Left ventricle myocardium superior (tissue), 1 donor: ENCODE data around the gene SETDB2. TPM values are rescaled to one million over a fixed set of nuclear protein-coding genes. Genes with fewer than 3 reads are reported as not detected.

ENCODE experiments used
- ATAC-seq: fragments of 200-7000 bp; cut with Tn5 transposase; one replicate; pipeline ENCODE4 v1.9.1; 2020; ENCODE audit warnings: mild to moderate bottlenecking, moderate library complexity
- DNase-seq: peaks from one replicate; pipeline ENCODE4 v3.0.0-alpha.2; 2020
- intact Hi-C: fragments of 100-400 bp; cut with micrococcal nuclease; formaldehyde crosslinking; loops from one replicate; pipeline ENCODE4 v1.11.0; 2022
- long read RNA-seq: library from polyadenylated mRNA; unstranded; transcript quantifications from one replicate; pipeline ENCODE4 v2.0.0, GENCODE V29; 2021
- total RNA-seq: library from RNA; stranded (reverse); fragmentation: NEBNext Ultra II Directional; extraction: Animal tissue kit (Norgen Biotek cat#: 25700); gene quantifications from one replicate; pipeline ENCODE4 v1.2.1, GENCODE V29; 2021
- donor health status: DM: no; HTN: yes; CAD: no; lungs with severe emphysema.

Gene SETDB2
- total RNA-seq: 14.8 TPM
- long read RNA-seq, partial matches to known transcripts: 1 of 35 reads
- long read RNA-seq, other reads (novel, unspliced or antisense): 32 of 35 reads

- peak; percentile 98 for ATAC-seq
- intact Hi-C loops: no loop called here
- peak; percentile 100 for DNase-seq
Measured at GRCh38 chr13:49443704-49444523, at the start of gene SETDB2, which contains the start of gene CAB39L. TSS of gene SETDB2 (plus strand) at chr13:49444274. CDS start at chr13:49451894, 7,620 bp downstream. TSS of gene CAB39L (minus strand) at chr13:49444064. CDS start at chr13:49382910, 61,154 bp downstream.

DNA sequence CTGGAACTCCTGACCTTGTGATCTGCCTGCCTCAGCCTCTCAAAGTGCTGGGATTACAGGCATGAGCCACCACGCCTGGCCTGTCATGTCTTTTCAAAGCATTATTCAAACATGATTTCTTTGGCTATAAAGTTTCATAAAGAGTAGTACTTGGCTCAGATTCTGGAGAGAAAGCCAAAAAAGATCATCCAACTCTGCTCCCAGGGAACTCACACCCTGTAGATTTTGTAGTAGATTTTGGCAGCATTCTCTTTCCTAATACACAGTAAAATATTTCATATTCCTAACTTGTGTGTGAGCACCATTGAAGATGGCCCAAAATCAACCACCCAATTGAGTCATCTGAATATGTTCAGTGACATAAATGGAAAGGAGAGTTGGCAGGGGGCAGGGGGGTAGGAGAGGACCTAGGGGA, 48.6 kb upstream of the SETDB2 start:
- DNase-seq (peak; percentile 48), ATAC-seq (peak; percentile 90)
- intact Hi-C loops: no loop called here

DNA sequence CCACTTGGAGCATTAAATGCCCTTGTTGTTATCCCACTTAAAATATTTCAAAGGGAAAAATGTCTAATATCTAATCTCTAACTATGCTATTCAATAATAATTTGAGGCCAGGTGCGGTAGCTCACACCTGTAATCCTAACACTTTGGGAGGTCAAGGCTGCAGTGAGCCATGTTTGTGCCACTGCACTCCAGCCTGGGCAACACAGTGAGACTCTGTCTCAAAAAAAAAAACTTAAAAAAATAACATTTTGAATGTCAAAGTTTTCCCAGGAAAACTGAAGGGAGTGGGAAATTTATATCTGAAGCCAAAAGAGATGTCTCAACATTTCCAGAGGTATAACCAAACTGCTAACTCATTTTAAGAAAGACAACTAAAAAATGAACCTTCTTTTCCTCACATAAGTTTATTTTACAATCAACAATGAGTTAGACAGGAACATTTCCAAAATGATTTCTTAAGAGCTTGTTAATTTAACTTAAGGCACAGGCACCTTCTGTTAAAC, 48.1 kb upstream of the SETDB2 start:
- intact Hi-C loops: no loop called here
- ATAC-seq (peak; percentile 57), DNase-seq (no peak)

DNA sequence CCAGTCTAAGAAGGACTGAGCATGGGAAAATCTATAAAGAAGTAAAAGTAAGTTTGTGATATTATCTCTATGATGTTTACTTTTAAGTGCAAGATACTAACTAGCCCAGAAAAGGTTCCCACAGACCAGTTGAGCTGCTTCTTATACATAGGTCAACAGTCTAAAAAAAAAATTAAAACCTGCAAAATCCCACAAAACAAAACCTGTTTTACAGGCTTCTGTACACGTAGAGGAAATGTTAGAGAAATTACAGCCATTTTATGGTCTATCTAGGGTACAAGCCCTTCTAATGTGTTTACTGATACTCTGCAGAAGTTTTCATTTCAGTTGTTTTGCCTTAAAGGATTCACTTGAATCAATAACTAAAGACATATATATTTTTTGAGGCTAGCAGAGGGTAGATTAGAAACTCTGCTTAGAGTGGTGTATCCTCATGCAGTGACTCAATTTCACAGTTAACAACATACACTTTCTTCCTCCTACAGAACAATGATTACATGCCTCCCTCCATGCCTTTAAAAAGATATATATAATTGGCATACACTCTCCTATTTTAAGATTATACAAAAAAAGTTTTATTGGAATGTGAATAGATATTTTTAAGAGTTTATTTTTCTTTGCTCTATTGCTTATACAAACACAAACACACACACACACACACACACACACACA, 44.1 kb upstream of the SETDB2 start:
- intact Hi-C loops: no loop called here
- DNase-seq (no peak), ATAC-seq (no peak)

- DNase-seq (no peak), ATAC-seq (peak; percentile 96)
- intact Hi-C loops: no loop called here
Measured at GRCh38 chr13:49400755-49401659, 43.1 kb upstream of the SETDB2 start.

- DNase-seq: no peak
- ATAC-seq: no peak
- intact Hi-C loops: no loop called here
Measured at GRCh38 chr13:49403996-49404702, 39.9 kb upstream of the SETDB2 start.

- intact Hi-C loops: no loop called here
- no peak for DNase-seq
- ATAC-seq: no peak
Measured at GRCh38 chr13:49404703-49405020, 39.4 kb upstream of the SETDB2 start.

GRCh38 chr13:49407068-49407467, 37.0 kb upstream of the SETDB2 start:
- ATAC-seq (no peak), DNase-seq (no peak)
- intact Hi-C loops: no loop called here

- ATAC-seq (no peak), DNase-seq (no peak)
- intact Hi-C loops: no loop called here
Measured at GRCh38 chr13:49407936-49408335, 36.1 kb upstream of the SETDB2 start.

GRCh38 chr13:49409008-49409407, 35.1 kb upstream of the SETDB2 start:
- DNase-seq: no peak
- intact Hi-C loops: no loop called here
- ATAC-seq: no peak

DNA sequence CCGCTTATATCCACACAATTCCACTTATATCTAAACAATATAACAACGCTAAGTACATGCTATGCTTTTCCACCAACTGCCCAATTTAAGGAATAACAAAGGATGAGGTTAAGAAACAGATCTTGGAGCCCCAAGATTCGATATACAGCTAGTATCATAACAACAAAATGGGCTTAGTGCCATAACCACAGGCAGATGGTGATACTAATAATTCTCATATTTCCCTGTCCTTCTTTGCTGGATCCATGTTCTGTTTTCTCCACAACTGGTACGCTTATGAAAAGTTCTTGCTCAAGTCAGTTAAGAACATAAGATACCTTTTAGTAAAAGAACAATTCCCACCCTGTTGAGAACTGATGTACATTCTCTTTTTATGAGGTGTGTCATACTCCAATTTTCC, 34.1 kb upstream of the SETDB2 start:
- DNase-seq (no peak), ATAC-seq (no peak)
- intact Hi-C loops: no loop called here

DNA sequence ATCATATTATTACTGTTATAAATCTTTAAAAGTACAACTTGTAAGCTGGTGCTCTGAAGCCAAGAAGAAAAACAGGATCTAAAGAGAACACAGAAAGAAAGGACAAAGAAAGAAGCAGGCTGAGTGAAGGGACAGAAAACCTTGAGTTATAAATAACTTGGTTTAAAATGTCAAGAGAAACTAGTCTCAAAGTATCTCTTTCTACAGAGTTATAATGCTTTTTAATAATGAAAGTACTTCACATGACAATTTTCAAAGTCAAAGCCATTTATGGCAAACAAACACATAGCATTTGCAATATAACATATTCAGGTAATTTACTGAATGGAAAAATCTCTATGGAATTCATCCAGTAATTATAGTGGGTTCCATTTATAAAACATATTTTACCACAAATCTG, 33.6 kb upstream of the SETDB2 start:
- ATAC-seq (no peak), DNase-seq (no peak)
- intact Hi-C loops: no loop called here

GRCh38 chr13:49411353-49411752, 32.7 kb upstream of the SETDB2 start:
- DNase-seq (no peak), ATAC-seq (no peak)
- intact Hi-C loops: no loop called here

DNA sequence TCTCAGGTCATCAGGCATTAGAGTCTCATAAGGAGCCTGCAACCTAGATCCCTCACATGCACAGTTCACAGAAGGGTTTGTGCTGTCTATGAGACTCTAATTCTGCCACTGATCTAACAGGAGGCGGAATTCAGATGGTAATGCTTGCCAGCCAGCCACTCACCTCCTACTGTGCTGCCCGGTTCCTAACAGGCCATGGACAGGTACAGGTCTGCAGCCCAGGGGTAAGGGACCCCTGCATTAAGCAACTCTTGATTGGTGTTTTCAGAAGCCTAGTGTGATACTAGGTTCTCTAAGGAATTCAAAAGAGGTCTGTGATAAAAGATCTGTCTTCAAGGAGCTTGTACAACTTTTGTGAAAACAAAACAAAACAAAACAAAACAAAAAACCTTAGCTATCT, 31.3 kb upstream of the SETDB2 start:
- intact Hi-C loops: no loop called here
- no peak for DNase-seq
- ATAC-seq: no peak

- ATAC-seq: no peak
- DNase-seq: no peak
- intact Hi-C loops: no loop called here
Measured at GRCh38 chr13:49417161-49417560, 26.9 kb upstream of the SETDB2 start.

DNA sequence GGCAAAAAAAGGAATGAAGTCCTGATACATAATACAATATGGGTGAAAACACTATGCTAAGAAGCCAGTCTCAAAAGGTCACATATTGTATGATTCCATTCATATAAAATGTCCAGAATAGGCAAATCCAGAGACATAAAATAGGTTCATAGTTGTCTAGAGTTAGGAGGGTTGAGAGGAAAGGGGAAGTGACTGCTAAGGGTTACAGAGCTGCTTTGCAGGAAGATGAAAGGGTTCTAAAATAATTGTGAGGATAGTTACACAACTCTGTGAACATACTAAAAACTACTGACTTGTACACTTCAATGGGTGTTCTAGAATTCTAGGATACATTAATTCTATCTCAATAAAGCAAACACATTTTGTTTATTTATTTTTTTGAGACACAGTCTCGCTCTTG, 25.9 kb upstream of the SETDB2 start:
- intact Hi-C loops: no loop called here
- DNase-seq: no peak
- ATAC-seq: no peak

GRCh38 chr13:49419276-49419675, 24.8 kb upstream of the SETDB2 start:
- DNase-seq (no peak), ATAC-seq (no peak)
- intact Hi-C loops: no loop called here

DNA sequence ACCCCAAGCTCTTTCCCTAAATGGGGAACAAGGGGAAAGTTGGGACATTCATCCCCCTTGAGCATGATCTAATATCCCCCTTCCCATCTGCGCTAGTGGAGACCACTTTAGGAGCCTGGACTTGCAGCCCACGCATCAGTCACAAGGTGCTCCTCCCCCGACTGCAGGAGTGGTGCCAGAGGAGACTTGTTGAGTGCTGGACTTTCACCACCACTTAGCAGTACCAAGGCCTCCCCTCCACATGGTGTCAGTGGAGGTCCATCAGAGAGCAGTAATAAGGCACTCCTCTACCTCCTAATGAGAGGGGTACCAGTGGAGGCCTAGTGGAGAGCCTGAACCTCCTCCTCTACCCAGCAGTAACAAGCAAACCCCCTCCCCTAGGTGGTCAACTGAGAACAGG, 22.7 kb upstream of the SETDB2 start:
- no peak for ATAC-seq
- DNase-seq: no peak
- intact Hi-C loops: no loop called here

GRCh38 chr13:49424011-49424560, 20.0 kb upstream of the SETDB2 start:
- DNase-seq: no peak
- intact Hi-C loops: no loop called here

More at GRCh38 chr13:49424011-49424560, 20.0 kb upstream of the SETDB2 start:
- ATAC-seq: no peak
